GM19463 (cell line): ENCODE results near the gene PCIF1.
"Not testable (repeated sequence)": the region's sequence is repeated elsewhere in the genome, so short reads cannot be mapped to it uniquely, and the experiment has no call there.

Experiments
- ATAC-seq: cut with Tn5 transposase; IDR thresholded peaks from one replicate; pipeline ENCODE4 v1.9.1; 2021; ENCODE audit warnings: mild to moderate bottlenecking, moderate library complexity; ENCODE audit not compliant: unreplicated experiment

The PCIF1 gene

DNA sequence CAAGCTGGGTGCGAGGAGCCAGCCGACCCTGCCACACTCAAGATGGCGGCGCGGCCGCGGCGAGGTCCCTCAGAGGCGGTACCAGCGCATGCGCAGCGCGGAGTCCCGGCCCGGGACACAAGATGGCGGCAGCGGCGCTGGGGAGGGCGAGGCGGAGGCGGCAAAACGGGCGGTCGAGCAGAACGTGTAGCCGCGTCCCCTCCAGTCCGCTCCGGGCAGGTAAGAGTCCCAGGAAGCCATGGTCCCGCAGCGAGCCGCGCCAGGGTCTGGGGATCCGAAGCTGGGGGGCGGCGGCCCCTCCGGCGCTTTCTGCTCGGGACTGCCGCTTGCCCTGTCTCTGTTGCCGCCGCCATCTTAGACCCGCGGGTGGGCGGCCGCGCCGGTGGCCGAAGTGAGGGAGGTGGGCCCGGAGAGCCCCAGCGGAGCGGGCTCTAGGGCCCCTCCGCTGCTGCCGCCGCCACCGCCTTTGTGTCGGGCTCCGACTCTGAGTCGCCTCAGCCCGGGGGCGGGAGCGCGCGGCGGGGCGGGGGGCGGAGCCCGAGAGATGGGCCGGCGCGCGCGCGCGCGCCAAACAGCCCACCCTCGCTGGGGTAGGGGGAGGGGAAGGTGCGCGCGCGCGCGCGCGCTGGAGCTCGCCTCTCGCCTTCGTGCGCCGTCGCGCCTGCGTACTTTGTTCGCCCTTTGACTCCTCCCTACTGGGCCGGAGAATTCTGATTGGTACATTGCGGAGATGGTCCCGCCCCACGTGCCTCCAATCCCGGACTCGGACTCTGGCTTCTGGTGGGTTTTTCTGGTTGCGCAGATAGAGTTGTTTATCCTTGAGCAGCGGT lies at the start of gene PCIF1:
Gene PCIF1, plus strand, starts transcription at position 98 of the 830 bp plus-strand sequence. CDS start 4,317 bp downstream, outside the sequence.
- ATAC-seq, result peak; percentile 75

DNA sequence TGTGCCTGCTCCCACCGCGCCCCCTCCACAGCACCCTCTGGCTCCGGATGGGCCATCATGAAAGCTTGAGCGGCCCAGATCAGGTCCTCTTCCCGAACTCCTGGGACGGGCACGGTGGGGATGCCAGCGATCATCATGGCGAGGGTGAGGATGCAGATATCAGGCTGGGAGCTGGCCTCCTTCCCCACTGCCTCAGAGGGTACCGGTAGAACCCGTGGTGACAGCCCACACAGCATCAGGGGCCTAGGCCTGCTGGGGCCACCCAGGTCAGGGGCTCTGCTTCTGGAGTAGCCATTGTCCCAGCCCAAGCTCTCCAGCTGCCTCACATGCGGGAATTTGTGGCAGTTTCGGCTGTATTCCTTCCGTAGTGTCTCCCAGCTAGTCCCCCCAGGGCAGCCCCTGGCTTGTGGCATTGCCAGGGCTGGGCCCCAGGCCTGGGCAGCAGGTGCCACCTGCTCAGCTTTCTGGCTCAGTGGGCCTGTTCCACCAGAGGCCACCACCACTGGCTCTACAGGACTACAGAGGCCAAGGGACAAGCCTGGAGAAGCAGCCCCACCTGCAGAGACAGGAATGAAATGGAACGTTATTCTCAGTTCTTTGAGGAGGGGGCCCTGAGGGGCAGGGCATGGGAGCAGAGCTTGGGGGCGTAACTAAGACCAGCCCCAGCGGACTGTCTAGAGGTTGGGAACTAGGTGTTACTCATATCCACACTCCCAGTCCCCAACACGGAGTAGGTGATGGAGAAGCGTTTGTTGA lies 47.7 kb upstream of the PCIF1 start:
- no peak for ATAC-seq

DNA sequence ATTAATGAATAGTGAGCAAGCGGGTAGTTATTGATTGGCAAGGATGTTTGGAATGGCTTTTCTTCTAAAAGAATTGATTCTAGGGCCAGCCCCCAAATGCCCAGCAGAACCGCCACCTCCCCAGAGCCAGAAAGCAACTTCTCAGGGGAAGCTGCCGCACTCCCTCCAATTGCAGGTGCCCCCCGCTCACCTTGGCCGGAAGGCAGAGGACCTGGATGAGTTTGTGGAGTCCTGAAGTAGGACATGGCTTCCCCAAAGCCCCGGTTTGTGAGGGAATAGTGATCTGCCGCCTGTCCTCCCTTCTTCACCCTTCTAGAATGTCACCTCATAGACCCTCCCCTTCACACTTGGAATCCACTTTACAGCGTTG lies 47.2 kb upstream of the PCIF1 start, which contains the start of gene SPATA25:
Gene SPATA25, minus strand, starts transcription at position 277 of the 370 bp plus-strand sequence. Its CDS starts 32 bp downstream, at position 245.
- ATAC-seq, result no peak

DNA sequence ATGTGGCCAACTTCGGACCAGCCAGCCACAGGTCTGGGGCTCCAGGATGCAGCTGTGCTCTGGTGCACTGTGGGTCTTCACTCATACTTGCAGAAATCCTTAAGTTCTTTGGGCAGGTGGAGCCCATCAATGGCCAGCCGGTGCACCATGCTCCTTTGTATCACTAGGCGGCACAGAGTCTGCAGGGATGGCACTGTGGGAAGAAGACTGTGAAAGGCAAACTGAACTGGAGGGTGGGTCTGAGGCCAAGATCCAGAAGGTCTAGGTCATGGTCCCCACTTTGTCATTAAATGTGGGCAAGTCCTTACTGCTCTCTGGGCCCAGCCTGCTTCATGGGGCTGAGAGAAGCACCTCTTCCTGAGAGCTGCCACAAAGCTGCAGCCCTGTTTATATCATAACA lies 45.8 kb upstream of the PCIF1 start:
- no peak for ATAC-seq

DNA sequence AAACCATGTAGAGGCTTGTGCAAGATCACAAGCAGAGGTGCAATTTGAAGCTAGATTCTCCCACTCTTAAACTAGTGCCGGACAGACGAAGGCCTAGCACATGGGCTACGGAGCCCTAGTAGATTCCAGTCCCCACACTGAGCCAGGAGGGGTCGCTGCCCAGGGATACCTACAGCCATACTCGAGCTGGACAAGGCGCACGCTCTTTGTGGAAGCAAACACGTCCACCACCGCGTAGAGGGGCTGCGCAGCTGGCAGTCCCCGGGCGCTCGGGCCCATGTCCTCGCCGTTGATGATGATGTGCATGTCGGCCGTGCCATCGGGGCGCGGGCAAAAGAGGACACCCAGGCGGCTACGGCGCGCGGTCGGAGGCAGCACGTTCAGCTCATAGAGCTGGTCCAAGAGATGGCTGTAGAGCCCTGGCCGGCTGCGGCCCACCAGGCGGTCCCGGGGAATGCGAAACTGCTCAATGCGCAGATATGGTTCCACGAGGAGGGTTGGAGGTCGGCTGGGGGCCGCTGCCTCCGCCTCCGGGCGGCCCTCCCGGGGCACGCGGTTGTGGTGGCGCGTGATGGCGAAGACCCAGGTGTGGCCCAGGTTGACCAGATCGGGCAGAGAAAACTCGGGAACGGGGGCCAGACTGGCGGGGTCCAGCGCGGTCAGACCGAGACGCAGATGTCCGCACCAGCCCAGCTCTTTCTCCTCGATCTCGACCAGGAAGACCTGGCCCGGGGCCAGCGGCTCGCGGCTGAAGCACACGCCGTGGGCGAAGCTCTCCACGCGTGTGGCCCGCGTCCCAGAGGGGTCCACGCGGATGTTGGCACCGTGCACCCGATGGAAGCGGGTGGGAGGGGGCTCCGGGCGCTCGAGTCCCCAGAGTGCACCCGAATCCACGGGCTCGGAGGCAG lies 44.2 kb upstream of the PCIF1 start:
- ATAC-seq, result peak; percentile 10

DNA sequence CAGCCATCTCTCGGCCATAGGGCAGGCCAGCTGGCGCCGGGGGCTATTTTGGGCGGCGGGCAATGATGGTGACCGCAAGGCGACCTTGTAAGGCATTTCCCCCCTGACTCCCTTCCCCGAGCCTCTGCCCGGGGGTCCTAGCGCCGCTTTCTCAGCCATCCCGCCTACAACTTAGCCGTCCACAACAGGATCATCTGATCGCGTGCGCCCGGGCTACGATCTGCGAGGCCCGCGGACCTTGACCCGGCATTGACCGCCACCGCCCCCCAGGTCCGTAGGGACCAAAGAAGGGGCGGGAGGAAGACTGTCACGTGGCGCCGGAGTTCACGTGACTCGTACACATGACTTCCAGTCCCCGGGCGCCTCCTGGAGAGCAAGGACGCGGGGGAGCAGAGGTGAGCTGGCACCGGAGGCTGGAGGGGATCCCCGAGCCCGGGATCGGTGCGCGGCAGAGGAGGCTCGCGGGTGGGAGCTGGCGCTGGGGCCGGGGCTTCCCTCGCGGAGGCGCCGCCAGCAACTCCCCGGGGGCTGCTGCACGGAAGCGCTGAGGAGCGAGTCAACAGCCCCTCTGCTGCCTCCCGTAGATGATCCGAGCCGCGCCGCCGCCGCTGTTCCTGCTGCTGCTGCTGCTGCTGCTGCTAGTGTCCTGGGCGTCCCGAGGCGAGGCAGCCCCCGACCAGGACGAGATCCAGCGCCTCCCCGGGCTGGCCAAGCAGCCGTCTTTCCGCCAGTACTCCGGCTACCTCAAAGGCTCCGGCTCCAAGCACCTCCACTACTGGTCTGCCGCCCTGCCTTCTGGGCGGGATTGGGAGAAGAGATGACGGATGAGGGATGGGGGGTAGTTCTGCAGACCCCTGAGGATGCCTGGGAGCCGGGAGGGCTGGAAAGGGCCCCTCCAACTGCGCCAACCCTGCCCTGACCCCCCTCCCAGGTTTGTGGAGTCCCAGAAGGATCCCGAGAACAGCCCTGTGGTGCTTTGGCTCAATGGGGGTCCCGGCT lies 43.2 kb upstream of the PCIF1 start, which contains the start of the genes CTSA and NEURL2:
Gene CTSA, plus strand, starts transcription at position 351 of the 999 bp plus-strand sequence. Its CDS starts 234 bp downstream, at position 585.
Gene NEURL2, minus strand, starts transcription at position 224 of the 999 bp plus-strand sequence. Its CDS starts 217 bp downstream, at position 7.
- peak; percentile 80 for ATAC-seq

DNA sequence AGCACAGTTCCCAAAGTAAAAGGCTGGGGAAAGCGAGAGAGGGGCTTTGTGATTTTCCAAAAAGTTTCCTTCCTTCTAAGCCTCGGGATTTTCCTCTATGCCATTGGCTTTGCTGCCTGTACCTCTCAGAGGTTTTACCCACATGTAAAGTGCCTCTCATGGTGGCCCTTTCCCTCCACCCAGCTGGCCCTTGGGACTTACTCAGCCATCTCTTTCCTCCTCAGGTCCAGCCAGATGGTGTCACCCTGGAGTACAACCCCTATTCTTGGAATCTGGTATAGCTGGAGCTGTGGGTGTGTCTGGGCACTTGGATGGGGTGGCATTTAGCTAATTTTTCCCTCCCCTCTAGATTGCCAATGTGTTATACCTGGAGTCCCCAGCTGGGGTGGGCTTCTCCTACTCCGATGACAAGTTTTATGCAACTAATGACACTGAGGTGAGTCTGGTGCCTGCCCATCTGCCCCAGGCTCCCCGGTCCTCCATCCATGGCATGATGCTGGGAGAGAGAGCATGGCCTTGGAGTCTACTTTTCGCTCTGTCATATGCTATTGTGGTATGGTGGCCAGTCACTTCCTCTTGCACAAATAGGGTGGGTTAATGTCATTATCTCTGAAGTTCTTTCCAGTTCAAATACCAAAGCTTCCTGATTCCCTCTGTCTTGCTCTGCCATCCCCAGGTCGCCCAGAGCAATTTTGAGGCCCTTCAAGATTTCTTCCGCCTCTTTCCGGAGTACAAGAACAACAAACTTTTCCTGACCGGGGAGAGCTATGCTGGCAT lies 42.2 kb upstream of the PCIF1 start:
- no peak for ATAC-seq

DNA sequence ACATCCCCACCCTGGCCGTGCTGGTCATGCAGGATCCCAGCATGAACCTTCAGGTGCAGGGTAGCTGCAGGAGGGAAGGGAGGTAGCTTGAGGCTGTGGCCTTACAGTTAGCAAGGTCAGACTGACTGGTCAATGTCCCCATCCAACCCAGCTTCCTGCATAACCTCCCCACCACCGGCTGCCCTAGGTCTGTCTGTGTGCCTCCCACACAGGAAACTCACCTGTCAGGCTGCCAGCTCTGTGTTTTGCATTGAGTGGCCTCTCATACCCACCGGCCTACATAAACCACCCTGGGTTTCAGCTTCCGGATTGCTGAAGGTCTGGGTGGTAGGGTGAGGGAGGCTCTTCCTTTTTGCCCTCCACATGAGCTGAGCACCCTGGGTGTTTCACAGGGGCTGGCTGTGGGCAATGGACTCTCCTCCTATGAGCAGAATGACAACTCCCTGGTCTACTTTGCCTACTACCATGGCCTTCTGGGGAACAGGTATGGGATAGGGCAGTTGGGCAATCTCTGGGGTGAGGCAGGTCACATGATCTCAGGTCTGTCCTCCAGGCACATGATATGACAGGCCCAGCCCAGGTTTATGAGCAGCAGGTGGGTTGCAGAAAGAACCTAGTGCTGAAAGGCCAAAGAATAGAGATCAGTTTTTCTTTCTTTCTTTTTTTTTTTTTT lies 41.5 kb upstream of the PCIF1 start:
- no peak for ATAC-seq

DNA sequence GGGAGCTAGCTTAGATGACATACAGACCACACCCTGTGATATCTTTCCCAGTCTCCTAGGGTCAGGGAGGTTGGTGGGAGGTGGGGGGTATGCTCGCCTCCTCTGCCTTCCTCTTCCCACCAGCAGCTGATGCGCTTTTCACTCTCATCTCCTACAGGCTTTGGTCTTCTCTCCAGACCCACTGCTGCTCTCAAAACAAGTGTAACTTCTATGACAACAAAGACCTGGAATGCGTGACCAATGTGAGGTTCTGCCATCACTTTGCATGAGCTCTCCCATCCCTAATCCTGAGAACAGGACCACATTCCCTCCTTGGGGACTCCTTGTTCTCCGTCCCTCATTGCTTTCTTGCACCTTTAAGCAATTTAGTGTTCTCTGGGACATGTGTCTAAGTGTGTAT lies 40.7 kb upstream of the PCIF1 start:
- no peak for ATAC-seq

DNA sequence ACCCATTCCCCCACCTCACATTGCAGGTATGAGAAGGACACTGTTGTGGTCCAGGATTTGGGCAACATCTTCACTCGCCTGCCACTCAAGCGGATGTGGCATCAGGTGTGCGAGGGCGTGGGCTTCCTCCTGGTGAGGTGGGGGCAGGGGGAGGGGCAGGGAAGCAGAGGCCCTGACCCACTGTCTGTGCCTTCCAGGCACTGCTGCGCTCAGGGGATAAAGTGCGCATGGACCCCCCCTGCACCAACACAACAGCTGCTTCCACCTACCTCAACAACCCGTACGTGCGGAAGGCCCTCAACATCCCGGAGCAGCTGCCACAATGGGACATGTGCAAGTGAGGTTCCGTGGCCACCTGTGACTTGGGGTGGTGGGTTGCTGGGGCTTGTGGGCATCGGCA lies 39.7 kb upstream of the PCIF1 start:
- ATAC-seq, result no peak

DNA sequence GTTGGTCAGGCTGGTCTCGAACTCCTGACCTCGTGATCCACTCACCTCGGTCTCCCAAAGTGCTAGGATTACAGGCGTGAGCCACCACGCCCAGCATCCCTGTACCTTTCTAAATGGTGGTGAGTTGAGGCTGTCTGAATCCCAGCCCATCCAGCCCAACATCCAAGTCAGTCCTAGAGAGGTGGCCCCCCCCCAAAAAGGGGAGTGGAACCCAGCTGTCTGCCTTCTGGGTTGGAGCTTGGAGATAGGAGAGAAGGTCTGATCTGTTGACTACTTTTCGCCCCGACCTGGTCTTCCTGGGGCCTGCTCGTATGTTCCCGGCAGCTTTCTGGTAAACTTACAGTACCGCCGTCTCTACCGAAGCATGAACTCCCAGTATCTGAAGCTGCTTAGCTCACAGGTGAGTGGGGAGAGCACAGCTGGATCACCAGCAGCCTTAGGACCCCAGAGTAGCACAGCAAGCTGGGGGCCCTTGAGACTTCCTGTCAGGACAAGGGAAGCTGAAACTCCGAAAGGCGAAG lies 37.8 kb upstream of the PCIF1 start:
- ATAC-seq, result no peak

DNA sequence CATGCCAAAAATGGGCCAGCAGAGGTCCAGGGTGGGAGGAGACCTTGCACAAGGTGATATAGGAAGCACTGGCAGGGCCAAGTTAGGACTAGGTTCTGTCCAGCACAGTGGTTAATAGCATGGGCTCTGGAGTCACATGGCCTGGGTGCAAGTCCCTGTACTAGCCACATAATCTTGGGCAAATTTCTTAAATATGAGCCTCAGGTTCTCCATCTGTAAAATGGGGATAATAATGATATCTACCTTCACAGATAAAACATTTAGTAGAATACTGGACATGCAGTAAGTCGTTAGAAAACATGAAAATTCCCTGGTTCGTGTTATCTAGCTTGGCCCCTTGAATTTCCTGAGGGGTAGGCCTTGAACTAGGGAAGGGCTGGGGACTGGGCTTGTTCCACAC lies 37.2 kb upstream of the PCIF1 start:
- no peak for ATAC-seq

DNA sequence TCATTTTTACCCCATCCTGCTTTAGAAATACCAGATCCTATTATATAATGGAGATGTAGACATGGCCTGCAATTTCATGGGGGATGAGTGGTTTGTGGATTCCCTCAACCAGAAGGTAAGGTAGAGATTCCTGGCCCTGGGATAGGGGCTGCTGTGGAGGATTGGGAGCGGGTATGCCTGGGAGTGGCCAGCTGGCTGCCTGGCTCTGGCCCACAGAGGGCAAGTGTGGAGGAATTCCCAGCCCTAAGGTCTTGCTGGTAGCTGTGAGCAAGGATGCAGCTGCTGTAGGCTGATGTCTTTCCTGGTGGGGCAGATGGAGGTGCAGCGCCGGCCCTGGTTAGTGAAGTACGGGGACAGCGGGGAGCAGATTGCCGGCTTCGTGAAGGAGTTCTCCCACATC lies 36.8 kb upstream of the PCIF1 start:
- no peak for ATAC-seq

DNA sequence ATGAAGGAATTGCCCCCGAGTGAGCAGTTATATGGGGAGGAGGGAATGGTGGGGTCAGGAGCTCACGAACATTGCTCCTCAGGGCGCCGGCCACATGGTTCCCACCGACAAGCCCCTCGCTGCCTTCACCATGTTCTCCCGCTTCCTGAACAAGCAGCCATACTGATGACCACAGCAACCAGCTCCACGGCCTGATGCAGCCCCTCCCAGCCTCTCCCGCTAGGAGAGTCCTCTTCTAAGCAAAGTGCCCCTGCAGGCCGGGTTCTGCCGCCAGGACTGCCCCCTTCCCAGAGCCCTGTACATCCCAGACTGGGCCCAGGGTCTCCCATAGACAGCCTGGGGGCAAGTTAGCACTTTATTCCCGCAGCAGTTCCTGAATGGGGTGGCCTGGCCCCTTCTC lies 36.2 kb upstream of the PCIF1 start:
- no peak for ATAC-seq

DNA sequence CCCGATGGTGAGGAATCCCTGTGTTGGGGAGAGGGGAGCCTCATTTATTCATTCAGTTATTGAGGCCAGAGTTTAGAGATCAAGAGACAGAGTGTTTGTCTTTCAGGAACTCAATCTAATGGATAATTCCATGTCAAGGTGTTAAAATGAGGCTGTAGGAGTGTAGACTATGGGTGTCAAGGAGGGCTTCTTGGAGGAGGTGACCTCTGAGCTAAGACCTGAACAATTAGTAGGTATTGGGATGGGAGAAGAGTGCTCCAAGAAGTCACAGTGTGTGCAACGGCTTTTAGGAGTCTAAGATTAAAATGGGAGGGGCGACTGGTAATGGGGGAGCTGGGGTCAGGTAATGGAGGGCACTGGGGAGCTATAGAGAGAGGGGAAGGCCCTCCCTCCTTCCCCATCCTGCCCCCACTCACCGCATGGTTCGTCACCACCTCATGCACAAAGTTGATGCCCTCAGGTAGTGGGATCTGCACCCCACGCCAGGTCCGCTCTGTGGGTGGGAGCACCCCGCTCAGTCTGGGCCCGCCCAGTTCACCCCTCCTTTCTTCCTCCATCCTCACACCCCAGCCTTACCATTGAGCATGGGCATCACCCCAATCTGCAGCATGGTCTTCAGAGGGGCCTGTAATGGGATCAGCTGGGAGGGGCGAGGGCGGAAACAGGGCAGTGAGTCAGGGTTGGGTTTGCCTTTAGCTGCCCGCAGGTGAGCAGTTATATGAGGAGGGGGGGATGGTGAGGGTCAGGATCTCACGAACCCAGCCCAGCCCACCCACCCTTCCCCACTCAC lies 35.2 kb upstream of the PCIF1 start:
- ATAC-seq, result no peak

DNA sequence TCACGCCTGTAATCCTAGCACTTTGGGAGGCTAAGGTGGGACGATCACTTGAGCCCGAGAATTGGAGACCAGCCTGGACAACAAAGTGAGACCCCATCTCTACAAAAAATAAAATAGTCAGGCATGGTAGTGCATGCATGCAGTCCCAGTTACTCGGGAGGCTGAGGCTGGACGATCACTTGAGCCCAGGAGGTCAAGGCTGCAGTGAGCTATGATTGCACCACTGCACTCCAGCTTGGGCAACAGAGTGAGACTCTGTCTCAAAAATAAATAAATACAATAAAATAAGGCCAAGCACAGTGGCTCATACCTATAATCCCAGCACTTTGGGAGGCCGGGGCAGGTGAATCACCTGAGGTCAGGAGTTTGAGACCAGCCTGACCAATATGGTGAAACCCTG lies 33.2 kb upstream of the PCIF1 start:
- ATAC-seq, result not testable (repeated sequence)

DNA sequence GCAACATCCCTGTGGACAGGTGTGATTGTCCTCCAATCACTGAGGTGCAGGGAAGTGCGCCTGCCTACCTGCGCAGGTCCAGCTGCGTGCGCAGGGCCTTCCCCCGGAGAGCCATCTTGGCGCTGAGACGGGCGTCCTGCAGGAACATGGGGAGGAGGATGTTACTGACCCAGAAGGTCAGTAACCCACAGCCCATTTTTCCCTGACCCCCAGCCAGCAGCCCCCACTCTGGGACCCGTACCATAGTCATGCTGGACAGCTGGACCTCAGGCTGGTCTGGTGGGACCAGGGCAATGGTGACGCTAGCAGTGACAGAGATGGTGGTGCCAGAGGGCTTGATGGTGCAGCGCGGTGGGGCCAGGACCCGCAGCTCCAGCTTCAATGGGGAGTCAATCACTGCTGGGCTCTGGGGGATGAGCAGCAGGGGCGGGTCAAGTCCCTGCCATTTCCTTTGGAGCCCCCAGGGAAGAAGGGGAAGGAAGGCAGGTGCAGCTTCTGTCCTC lies 32.2 kb upstream of the PCIF1 start:
- no peak for ATAC-seq
